Mesendoderm (in vitro differentiated cells): Measurements from ENCODE around the gene DYDC1.

Source experiments
- DNase-seq: peaks from one replicate; pipeline ENCODE4 v3.0.0; 2013
- H2AK5ac ChIP-seq: 2 replicates; pipeline ENCODE4 v1.6.1; 2013; ENCODE audit warnings: low read length, inconsistent platforms
- H2BK120ac ChIP-seq: 2 replicates; pipeline ENCODE4 v1.6.1; 2013; ENCODE audit warnings: low read depth, mild to moderate bottlenecking, low read length, moderate library complexity, mixed read lengths
- H2BK15ac ChIP-seq: replicated peaks from 2 replicates; pipeline ENCODE4 v1.6.1; 2013; ENCODE audit warnings: low read depth, mild to moderate bottlenecking, moderate library complexity
- H2BK5ac ChIP-seq: 2 replicates; pipeline ENCODE4 v1.6.1; 2013; ENCODE audit warnings: low read length, inconsistent platforms
- H3K18ac ChIP-seq: 2 replicates; pipeline ENCODE4 v1.6.1; 2013; ENCODE audit warnings: mild to moderate bottlenecking, low read length, mixed read lengths
- H3K23ac ChIP-seq: one replicate; pipeline ENCODE4 v1.6.1; 2013; ENCODE audit warnings: low read length
- H3K27ac ChIP-seq: 2 replicates; pipeline ENCODE4 v1.5.1; 2013; ENCODE audit warnings: low read depth, mild to moderate bottlenecking, inconsistent platforms, low read length, moderate library complexity
- H3K27me3 ChIP-seq: 2 replicates; pipeline ENCODE4 v1.6.1; 2013; ENCODE audit warnings: low read length, control low read depth, mild to moderate bottlenecking, inconsistent platforms; ENCODE audit not compliant: insufficient read depth, poor library complexity
- H3K36me3 ChIP-seq: 2 replicates; pipeline ENCODE4 v1.6.1; 2013; ENCODE audit warnings: low read length, inconsistent platforms; ENCODE audit not compliant: control insufficient read depth, insufficient read depth
- H3K4ac ChIP-seq: one replicate; pipeline ENCODE4 v1.6.1; 2013; ENCODE audit warnings: low read depth, mild to moderate bottlenecking, low read length, moderate library complexity
- H3K4me1 ChIP-seq: 2 replicates; pipeline ENCODE4 v1.6.1; 2013; ENCODE audit warnings: low read depth, low read length, inconsistent platforms; ENCODE audit not compliant: control insufficient read depth
- H3K4me2 ChIP-seq: 2 replicates; pipeline ENCODE4 v1.6.1; 2013; ENCODE audit warnings: low read length
- H3K4me3 ChIP-seq: 2 replicates; pipeline ENCODE4 v1.5.1; 2013; ENCODE audit warnings: mild to moderate bottlenecking, low read length
- H3K56ac ChIP-seq: one replicate; pipeline ENCODE4 v1.6.1; 2013; ENCODE audit warnings: low read length
- H3K79me1 ChIP-seq: 2 replicates; pipeline ENCODE4 v1.6.1; 2013; ENCODE audit warnings: low read length, inconsistent platforms
- H3K79me2 ChIP-seq: 2 replicates; pipeline ENCODE4 v1.6.1; 2013; ENCODE audit warnings: mild to moderate bottlenecking, low read length; ENCODE audit not compliant: control insufficient read depth, insufficient read depth
- H3K9ac ChIP-seq: 2 replicates; pipeline ENCODE4 v1.6.1; 2013; ENCODE audit warnings: low read length, inconsistent platforms
- H4K5ac ChIP-seq: one replicate; pipeline ENCODE4 v1.6.1; 2013; ENCODE audit warnings: low read length
- H4K8ac ChIP-seq: one replicate; pipeline ENCODE4 v1.6.1; 2013; ENCODE audit warnings: low read depth, mild to moderate bottlenecking, control low read depth, low read length, moderate library complexity
- WGBS: extraction: QIAGEN DNeasy Blood & Tissue Kit; methylation state at CpG from one replicate; pipeline ENCODE4 v1.1.7; 2013; ENCODE audit warnings: low lambda C conversion rate, missing lambda C conversion rate; ENCODE audit not compliant: insufficient coverage; ENCODE audit errors: extremely low coverage; 5-methylcytosine and 5-hydroxymethylcytosine counted together

DYDC1 gene

GRCh38 chr10:80333983-80334382, 22.6 kb downstream of the DYDC1 start:
- Histone ChIP-seq H3K27ac (no peak overlapping the region), H3K27me3 (no peaks in the 10 kb centered on the region), H2BK120ac (no peak overlapping the region), H2AK5ac (no peak overlapping the region), H3K4ac (no peak overlapping the region), H3K4me2 (no peak overlapping the region), H3K18ac (no peak overlapping the region), H3K79me1 (no peaks in the 10 kb centered on the region), H3K9ac (no peak overlapping the region), H4K5ac (no peak overlapping the region), H2BK5ac (no peak overlapping the region), H3K4me1 (no peaks in the 10 kb centered on the region), H3K79me2 (no peaks in the 10 kb centered on the region), H3K4me3 (no peak overlapping the region), H3K56ac (no peak overlapping the region), H4K8ac (no peak overlapping the region), H3K23ac (no peak overlapping the region), H2BK15ac (no peak overlapping the region), H3K36me3 (no peaks in the 10 kb centered on the region)
- no CpG with 5 or more reads among the region's 1 CpG for WGBS
- no peak for DNase-seq

- no peak overlapping the region for H3K27ac ChIP-seq
- H2AK5ac ChIP-seq = no peak overlapping the region
- no peak overlapping the region for H3K4me2 ChIP-seq
- no peak overlapping the region for H3K18ac ChIP-seq
- no peaks in the 10 kb centered on the region for H3K79me1 ChIP-seq
- H3K4me1 ChIP-seq = no peaks in the 10 kb centered on the region
- WGBS = no CpG with 5 or more reads among the region's 6 CpGs
- H3K4me3 ChIP-seq = no peak overlapping the region
- no peak overlapping the region for H3K23ac ChIP-seq
- no peak overlapping the region for H3K4ac ChIP-seq
- no peaks in the 10 kb centered on the region for H3K27me3 ChIP-seq
- no peaks in the 10 kb centered on the region for H3K79me2 ChIP-seq
- H4K5ac ChIP-seq = no peak overlapping the region
- no peak overlapping the region for H2BK5ac ChIP-seq
- H3K9ac ChIP-seq = no peak overlapping the region
- no peak overlapping the region for H4K8ac ChIP-seq
- no peak overlapping the region for H3K56ac ChIP-seq
- H3K36me3 ChIP-seq = no peaks in the 10 kb centered on the region
- no peak overlapping the region for H2BK15ac ChIP-seq
- DNase-seq = no peak
- no peak overlapping the region for H2BK120ac ChIP-seq
Measured at GRCh38 chr10:80324891-80325364, 31.6 kb downstream of the DYDC1 start.

DNA sequence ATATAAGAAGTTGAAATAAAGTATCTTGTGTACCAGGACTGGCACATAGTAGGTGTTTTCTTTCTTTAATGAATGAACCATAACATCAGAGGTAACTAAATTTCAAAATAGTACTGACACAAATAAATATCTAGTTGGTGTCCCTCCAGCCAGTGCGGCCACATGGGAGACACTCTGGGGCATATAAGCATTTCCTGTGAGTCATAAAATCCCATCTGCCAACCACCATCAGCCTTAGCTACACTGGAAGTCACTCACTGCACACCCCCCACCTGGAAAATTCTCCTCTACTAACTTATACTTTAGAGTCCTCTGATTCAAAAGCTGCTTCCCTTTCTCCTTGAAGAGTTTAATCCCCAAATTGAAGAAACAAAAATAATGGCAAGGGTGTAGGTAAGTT, 32.5 kb downstream of the DYDC1 start:
- Histone ChIP-seq H4K8ac (no peak overlapping the region), H3K27ac (no peak overlapping the region), H3K23ac (no peak overlapping the region), H3K79me1 (no peaks in the 10 kb centered on the region), H2BK120ac (no peak overlapping the region), H3K79me2 (no peaks in the 10 kb centered on the region), H2AK5ac (no peak overlapping the region), H2BK5ac (no peak overlapping the region), H3K4ac (no peak overlapping the region), H3K9ac (no peak overlapping the region), H3K4me1 (no peaks in the 10 kb centered on the region), H3K56ac (no peak overlapping the region), H3K4me3 (no peak overlapping the region), H3K27me3 (no peaks in the 10 kb centered on the region), H2BK15ac (no peak overlapping the region), H3K18ac (no peak overlapping the region), H3K36me3 (no peaks in the 10 kb centered on the region), H3K4me2 (no peak overlapping the region), H4K5ac (no peak overlapping the region)
- DNase-seq = no peak
- WGBS = no CpG with 5 or more reads among the region's 1 CpG

DNA sequence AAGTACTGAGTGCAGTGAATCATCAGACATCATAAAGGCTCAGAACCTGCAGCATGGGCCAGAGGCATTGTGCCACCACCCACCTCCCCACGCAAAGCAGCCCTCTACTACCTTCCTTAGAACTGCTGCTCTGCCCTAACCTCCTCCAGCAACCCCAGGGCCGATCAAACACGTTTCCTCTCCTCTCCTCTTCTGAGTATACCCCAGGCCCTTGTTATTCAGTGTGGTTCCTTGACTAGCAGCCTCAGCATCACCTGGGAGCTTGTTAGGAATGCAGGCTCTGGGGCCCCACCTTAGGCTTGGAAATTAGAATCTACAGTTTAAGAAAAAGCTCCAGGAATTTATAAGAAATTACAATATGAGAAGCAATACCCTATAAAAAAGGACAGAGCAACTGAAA, 33.2 kb downstream of the DYDC1 start:
- Histone ChIP-seq H3K4me1 (no peaks in the 10 kb centered on the region), H3K9ac (no peak overlapping the region), H3K36me3 (no peaks in the 10 kb centered on the region), H3K4me2 (no peak overlapping the region), H3K27ac (no peak overlapping the region), H4K5ac (no peak overlapping the region), H3K79me2 (no peaks in the 10 kb centered on the region), H3K4me3 (no peak overlapping the region), H3K4ac (no peak overlapping the region), H3K27me3 (no peaks in the 10 kb centered on the region), H3K18ac (no peak overlapping the region), H2BK15ac (no peak overlapping the region), H3K23ac (no peak overlapping the region), H3K79me1 (no peaks in the 10 kb centered on the region), H3K56ac (no peak overlapping the region), H4K8ac (no peak overlapping the region), H2AK5ac (no peak overlapping the region), H2BK120ac (no peak overlapping the region), H2BK5ac (no peak overlapping the region)
- no CpG with 5 or more reads among the region's 3 CpGs for WGBS
- DNase-seq = no peak

DNA sequence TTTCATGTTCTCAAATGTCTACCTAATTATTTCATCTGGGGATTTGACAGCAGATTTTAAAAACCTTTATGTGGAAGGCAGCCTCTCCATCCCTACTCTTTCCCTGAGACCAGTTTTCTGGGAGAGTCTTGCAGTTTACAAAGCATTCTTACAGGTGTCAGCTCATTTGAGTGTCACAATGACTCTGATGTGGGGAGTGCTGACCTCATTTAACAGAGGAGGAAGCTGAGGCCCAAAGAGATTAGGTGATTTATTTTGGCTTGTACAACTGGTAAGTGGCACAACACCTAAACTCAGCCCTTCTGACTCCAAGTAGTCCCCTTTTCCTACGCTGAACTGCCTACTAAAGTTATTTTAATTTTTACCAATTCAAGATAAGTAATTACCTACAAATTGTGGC, 33.8 kb downstream of the DYDC1 start:
- Histone ChIP-seq H2BK15ac (no peak overlapping the region), H2BK5ac (no peak overlapping the region), H3K9ac (no peak overlapping the region), H3K27me3 (no peaks in the 10 kb centered on the region), H4K5ac (no peak overlapping the region), H3K56ac (no peak overlapping the region), H3K79me2 (no peaks in the 10 kb centered on the region), H2BK120ac (no peak overlapping the region), H3K4me3 (no peak overlapping the region), H3K27ac (no peak overlapping the region), H3K79me1 (no peaks in the 10 kb centered on the region), H2AK5ac (no peak overlapping the region), H3K4me1 (no peaks in the 10 kb centered on the region), H3K4me2 (no peak overlapping the region), H3K23ac (no peak overlapping the region), H3K4ac (no peak overlapping the region), H3K36me3 (no peaks in the 10 kb centered on the region), H3K18ac (no peak overlapping the region), H4K8ac (no peak overlapping the region)
- peak; percentile 22 for DNase-seq
- no CpG with 5 or more reads among the region's 1 CpG for WGBS

GRCh38 chr10:80322158-80322557, 34.4 kb downstream of the DYDC1 start:
- H2BK5ac ChIP-seq = no peak overlapping the region

More at GRCh38 chr10:80322158-80322557, 34.4 kb downstream of the DYDC1 start:
- Histone ChIP-seq H3K27me3 (no peaks in the 10 kb centered on the region), H4K8ac (no peak overlapping the region), H3K79me1 (no peaks in the 10 kb centered on the region), H4K5ac (no peak overlapping the region), H3K36me3 (no peaks in the 10 kb centered on the region), H3K4ac (no peak overlapping the region), H3K4me1 (no peaks in the 10 kb centered on the region), H3K4me2 (no peak overlapping the region), H3K18ac (no peak overlapping the region), H2BK15ac (no peak overlapping the region), H3K9ac (no peak overlapping the region), H3K27ac (no peak overlapping the region), H3K79me2 (no peaks in the 10 kb centered on the region), H3K4me3 (no peak overlapping the region), H2AK5ac (no peak overlapping the region), H3K23ac (no peak overlapping the region), H3K56ac (no peak overlapping the region), H2BK120ac (no peak overlapping the region)
- DNase-seq = peak; percentile 66
- no CpG with 5 or more reads among the region's 2 CpGs for WGBS
